PFSK-1 (cell line): Measurements from ENCODE around the gene TP53.

ENCODE experiments used
- FOXP2 ChIP-seq: optimal IDR thresholded peaks from 2 replicates; pipeline ENCODE3; 2011; ENCODE audit warnings: borderline replicate concordance, control low read depth, inconsistent platforms; ENCODE audit not compliant: insufficient read depth; ENCODE audit errors: extremely low read length, extremely low read depth
- POLR2AphosphoS5 ChIP-seq: IDR thresholded peaks from 2 replicates; pipeline ENCODE4 v1.6.1; 2012; ENCODE audit warnings: low read depth, mild to moderate bottlenecking, control low read depth, low read length, moderate library complexity
- REST ChIP-seq, 2 experiments: IDR thresholded peaks; 2 replicates each; pipeline versions ENCODE4 v1.6.1 to v1.8.0; 2011 to 2012; ENCODE audit warnings: low read depth in 2 of 2, low read length in 2 of 2, control low read depth in 1 of 2, inconsistent platforms in 1 of 2, mild to moderate bottlenecking in 1 of 2, moderate library complexity in 1 of 2; ENCODE audit not compliant: insufficient read depth in 1 of 2
- SIN3A ChIP-seq: IDR thresholded peaks from 2 replicates; pipeline ENCODE4 v1.6.1; 2012; ENCODE audit warnings: mild to moderate bottlenecking, low read length, moderate library complexity, borderline replicate concordance; ENCODE audit not compliant: insufficient read depth
- TAF1 ChIP-seq: IDR thresholded peaks from 2 replicates; pipeline ENCODE4 v1.6.1; 2012; ENCODE audit warnings: low read length, control low read depth, borderline replicate concordance; ENCODE audit not compliant: insufficient read depth

TP53 gene

DNA sequence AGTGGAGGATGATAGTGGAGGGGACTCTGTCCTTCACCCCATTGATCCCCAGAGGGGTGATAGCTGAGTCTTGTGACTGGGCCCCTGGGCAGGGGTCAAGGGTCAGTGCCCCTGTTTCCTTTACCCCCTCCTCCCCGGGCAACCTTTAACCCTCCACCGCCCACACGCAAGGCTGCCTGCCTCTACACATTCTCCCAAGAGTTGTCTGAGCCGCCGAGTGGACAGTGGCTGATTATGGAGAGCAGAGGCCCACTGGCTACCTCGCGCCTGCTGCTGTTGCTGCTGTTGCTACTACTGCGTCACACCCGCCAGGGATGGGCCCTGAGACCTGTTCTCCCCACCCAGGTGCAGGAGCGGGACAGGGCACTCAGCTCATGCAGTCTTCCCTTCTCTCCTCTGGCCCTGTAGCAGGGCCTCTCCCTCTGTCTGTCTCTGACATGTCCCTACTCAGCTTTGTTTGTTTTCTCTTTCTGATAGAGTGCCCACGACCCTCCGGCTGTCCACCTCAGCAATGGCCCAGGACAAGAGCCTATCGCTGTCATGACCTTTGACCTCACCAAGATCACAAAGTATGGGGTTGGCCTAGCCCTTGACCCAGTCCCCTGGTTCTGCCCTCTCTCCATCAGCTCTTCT, 57.2 kb downstream of the TP53 start, which contains the start of gene SHBG:
SHBG (plus strand) TSS at position 197 of the 633 bp plus-strand sequence; CDS start at position 235, 38 bp downstream.
- no peak for TF ChIP-seq REST (IDR thresholded peaks at IDR 0.05; ENCODE audit: insufficient read depth in 1 of 2, low read depth in 2 of 2, low read length in 2 of 2)
- no peak for TF ChIP-seq SIN3A
- no peak for TF ChIP-seq TAF1
- no peak for TF ChIP-seq POLR2AphosphoS5
- TF ChIP-seq FOXP2: no peak

GRCh38 chr17:7627250-7628121, 59.8 kb downstream of the TP53 start, which contains the start of gene SAT2:
Gene SAT2, minus strand, starts transcription at chr17:7627821. Its CDS starts 186 bp downstream, at chr17:7627635.
- no peak for TF ChIP-seq SIN3A
- peak; percentile 81; the same call in 1 of the 2 replicates for TF ChIP-seq TAF1
- no peak for TF ChIP-seq FOXP2
- TF ChIP-seq REST (IDR thresholded peaks at IDR 0.05; ENCODE audit: insufficient read depth in 1 of 2, low read depth in 2 of 2, low read length in 2 of 2): 0 out of 4 replicates have a peak, but pooled peaks of 1 of the 2 experiments have one; percentile 9
- TF ChIP-seq POLR2AphosphoS5: peak; percentile 95

DNA sequence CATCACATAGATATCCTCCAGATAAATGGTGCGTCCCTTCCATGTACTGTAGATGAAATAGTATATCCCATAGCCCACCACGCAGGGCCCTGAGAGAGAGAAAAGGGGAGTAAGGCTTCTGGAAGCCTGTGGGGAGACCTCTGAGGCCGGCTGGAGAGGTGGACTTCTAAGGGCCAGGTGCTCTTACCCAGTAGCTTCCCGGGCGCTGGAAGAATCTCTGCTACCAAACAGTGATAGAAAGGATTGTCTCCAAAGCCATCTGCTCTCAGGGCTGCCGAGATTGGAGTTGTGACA, 60.4 kb downstream of the TP53 start:
- TF ChIP-seq REST (IDR thresholded peaks at IDR 0.05; ENCODE audit: insufficient read depth in 1 of 2, low read depth in 2 of 2, low read length in 2 of 2): no peak

DNA sequence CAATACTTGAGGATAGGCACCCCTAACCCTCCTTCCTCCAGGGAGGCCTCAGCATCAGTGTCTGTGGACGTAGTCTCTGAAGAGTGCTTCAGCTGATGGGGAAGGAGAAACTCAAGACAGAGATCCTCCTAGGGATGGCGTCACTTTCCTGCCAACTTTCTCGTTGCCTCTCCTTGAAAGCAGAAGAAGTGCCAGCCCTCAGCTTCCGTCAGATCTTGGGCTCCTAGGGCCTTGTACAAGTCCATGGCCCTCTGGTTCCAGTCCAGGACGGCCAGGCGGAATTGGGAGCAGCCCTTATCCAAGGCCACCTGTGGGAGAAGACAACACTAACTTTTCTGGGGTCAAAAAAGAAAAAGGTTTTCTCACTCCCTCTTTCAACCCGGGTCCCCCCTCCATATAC, 61.0 kb downstream of the TP53 start:
- TF ChIP-seq REST (IDR thresholded peaks at IDR 0.05; ENCODE audit: insufficient read depth in 1 of 2, low read depth in 2 of 2, low read length in 2 of 2): no peak
- TF ChIP-seq FOXP2: no peak
- no peak for TF ChIP-seq SIN3A
- no peak for TF ChIP-seq POLR2AphosphoS5
- no peak for TF ChIP-seq TAF1

GRCh38 chr17:7623661-7624060, 63.6 kb downstream of the TP53 start:
- TF ChIP-seq REST (IDR thresholded peaks at IDR 0.05; ENCODE audit: insufficient read depth in 1 of 2, low read depth in 2 of 2, low read length in 2 of 2) (no peak), POLR2AphosphoS5 (no peak), FOXP2 (no peak), TAF1 (no peak), SIN3A (no peak)
